GM23338 (cell line): ENCODE results near the gene RNASET2. TPM values are rescaled to one million over a fixed set of nuclear protein-coding genes. Genes with fewer than 3 reads are reported as not detected.

ENCODE experiments used
- ATAC-seq: fragments of 200-7000 bp; cut with Tn5 transposase; 3 replicates; pipeline ENCODE4 v1.9.1; 2020
- DNase-seq: peaks from one replicate; pipeline ENCODE4 v3.0.0-alpha.2; 2015; ENCODE audit warnings: low spot score
- H2AFZ ChIP-seq: fragments of 200-600 bp; sonication (generic); 2 replicates; pipeline ENCODE4 v1.8.0; 2016; ENCODE audit warnings: antibody characterized with exemption, mild to moderate bottlenecking, moderate library complexity
- H3F3A ChIP-seq: fragments of 200-600 bp; sonication (generic); replicated peaks from 2 replicates; pipeline ENCODE4 v1.8.0; 2017; ENCODE audit warnings: antibody characterized with exemption, mixed run types, low read depth
- H3K27ac ChIP-seq: fragments of 200-600 bp; sonication (generic); 2 replicates; pipeline ENCODE4 v1.6.1; 2016; ENCODE audit warnings: low read depth
- H3K27me3 ChIP-seq: fragments of 200-600 bp; sonication (generic); 2 replicates; pipeline ENCODE4 v1.8.0; 2016; ENCODE audit warnings: mild to moderate bottlenecking, mixed run types, moderate library complexity; ENCODE audit not compliant: insufficient read depth
- H3K36me3 ChIP-seq: fragments of 200-600 bp; sonication (generic); 2 replicates; pipeline ENCODE4 v1.8.0; 2016; ENCODE audit warnings: mild to moderate bottlenecking; ENCODE audit not compliant: insufficient read depth
- H3K4me1 ChIP-seq: fragments of 200-600 bp; sonication (generic); 2 replicates; pipeline ENCODE4 v1.8.0; 2016; ENCODE audit warnings: mild to moderate bottlenecking, moderate library complexity; ENCODE audit not compliant: insufficient read depth
- H3K4me2 ChIP-seq: fragments of 200-600 bp; sonication (generic); 2 replicates; pipeline ENCODE4 v1.7.1; 2017; ENCODE audit warnings: mixed run types
- H3K4me3 ChIP-seq: fragments of 200-600 bp; sonication (generic); 2 replicates; pipeline ENCODE4 v1.6.1; 2016; ENCODE audit warnings: mixed run types
- H3K79me2 ChIP-seq: fragments of 200-600 bp; sonication (generic); replicated peaks from 2 replicates; pipeline ENCODE4 v1.8.0; 2017; ENCODE audit warnings: mild to moderate bottlenecking; ENCODE audit not compliant: insufficient read depth
- H3K9me2 ChIP-seq: fragments of 200-600 bp; sonication (generic); 2 replicates; pipeline ENCODE4 v1.8.0; 2017; ENCODE audit not compliant: insufficient read depth
- H4K20me1 ChIP-seq: fragments of 200-600 bp; sonication (generic); replicated peaks from 2 replicates; pipeline ENCODE4 v1.8.0; 2017; ENCODE audit warnings: mild to moderate bottlenecking; ENCODE audit not compliant: insufficient read depth
- H3K27ac Mint-ChIP-seq: 2 replicates; pipeline ENCODE4 v1.8.0; 2020; ENCODE audit warnings: inconsistent platforms, mild to moderate bottlenecking, moderate library complexity, mixed read lengths
- H3K27me3 Mint-ChIP-seq: 3 replicates; pipeline ENCODE4 v1.8.0; 2022; ENCODE audit warnings: low read depth, mild to moderate bottlenecking, moderate library complexity, mixed read lengths, inconsistent platforms; ENCODE audit not compliant: insufficient read depth, poor library complexity
- H3K36me3 Mint-ChIP-seq: 3 replicates; pipeline ENCODE4 v1.8.0; 2021; ENCODE audit warnings: low read depth, mild to moderate bottlenecking, inconsistent platforms, moderate library complexity, mixed read lengths
- H3K4me1 Mint-ChIP-seq: 3 replicates; pipeline ENCODE4 v1.8.0; 2020; ENCODE audit warnings: mild to moderate bottlenecking, inconsistent platforms, mixed read lengths
- H3K4me3 Mint-ChIP-seq: 3 replicates; pipeline ENCODE4 v1.8.0; 2021; ENCODE audit warnings: moderate library complexity, mild to moderate bottlenecking, inconsistent platforms, mixed read lengths
- H3K9me3 Mint-ChIP-seq: 3 replicates; pipeline ENCODE4 v1.8.0; 2020; ENCODE audit warnings: moderate library complexity, mild to moderate bottlenecking, inconsistent platforms, mixed read lengths
- CTCF ChIP-seq, 2 experiments: fragments of 200-600 bp in 1 of 2; sonication (generic) in 1 of 2; conservative IDR thresholded peaks; 2 replicates each; pipeline versions ENCODE4 v1.5.1 to v1.6.1; 2016 to 2017; ENCODE audit warnings: antibody characterized with exemption in 2 of 2, low read depth in 2 of 2, mild to moderate bottlenecking in 2 of 2, moderate library complexity in 1 of 2
- ETS1 ChIP-seq: IDR thresholded peaks from 2 replicates; pipeline ENCODE4 v1.6.1; 2016; ENCODE audit warnings: antibody characterized with exemption
- EZH2 ChIP-seq: fragments of 200-600 bp; sonication (generic); IDR thresholded peaks from one replicate; pipeline ENCODE4 v1.8.0; 2017; ENCODE audit warnings: antibody characterized with exemption, mild to moderate bottlenecking, low read depth; ENCODE audit not compliant: unreplicated experiment
- JUNB ChIP-seq: IDR thresholded peaks from one replicate; pipeline ENCODE4 v1.6.1; 2016; ENCODE audit warnings: antibody characterized with exemption; ENCODE audit not compliant: unreplicated experiment
- NANOG ChIP-seq: IDR thresholded peaks from 2 replicates; pipeline ENCODE4 v1.6.1; 2016; ENCODE audit warnings: antibody characterized with exemption, borderline replicate concordance
- POLR2AphosphoS5 ChIP-seq: IDR thresholded peaks from 2 replicates; pipeline ENCODE4 v1.6.1; 2016; ENCODE audit warnings: antibody characterized with exemption, low read depth
- STAT1 ChIP-seq: IDR thresholded peaks from one replicate; pipeline ENCODE4 v1.6.1; 2016; ENCODE audit warnings: antibody characterized with exemption; ENCODE audit not compliant: unreplicated experiment
- ZNF114 ChIP-seq: fragments of 250-450 bp; sonication (Bioruptor Pico); IDR thresholded peaks from 2 replicates; pipeline ENCODE4 v1.5.0; 2020; ENCODE audit warnings: mild to moderate bottlenecking, moderate library complexity
- ZNF331 ChIP-seq: fragments of 250-450 bp; sonication (Bioruptor Pico); IDR thresholded peaks from 2 replicates; pipeline ENCODE4 v1.5.0; 2020; ENCODE audit warnings: low read depth, mild to moderate bottlenecking, moderate library complexity
- polyA plus RNA-seq: library from polyadenylated mRNA; unstranded; fragments of >200 nt; fragmentation: Nextera tagmentation; extraction: Ambion mirVana; gene quantifications from 2 replicates; pipeline ENCODE4 v1.2.1, GENCODE V29; 2016
- total RNA-seq: library from RNA; depleted of rRNA; stranded (reverse); fragments of >200 nt; shearing (Covaris generic); gene quantifications from 2 replicates; pipeline ENCODE4 v1.2.3, GENCODE V29; 2014
- TF ChIP-seq, protein P1 (sequence below): IDR thresholded peaks from one replicate; pipeline ENCODE4 v1.6.1; 2018; ENCODE audit warnings: antibody characterized with exemption; ENCODE audit not compliant: unreplicated experiment

The RNASET2 gene
- total and polyA plus RNA-seq, 2 experiments from 2014 or later = 40.5 to 62.8 TPM

DNA sequence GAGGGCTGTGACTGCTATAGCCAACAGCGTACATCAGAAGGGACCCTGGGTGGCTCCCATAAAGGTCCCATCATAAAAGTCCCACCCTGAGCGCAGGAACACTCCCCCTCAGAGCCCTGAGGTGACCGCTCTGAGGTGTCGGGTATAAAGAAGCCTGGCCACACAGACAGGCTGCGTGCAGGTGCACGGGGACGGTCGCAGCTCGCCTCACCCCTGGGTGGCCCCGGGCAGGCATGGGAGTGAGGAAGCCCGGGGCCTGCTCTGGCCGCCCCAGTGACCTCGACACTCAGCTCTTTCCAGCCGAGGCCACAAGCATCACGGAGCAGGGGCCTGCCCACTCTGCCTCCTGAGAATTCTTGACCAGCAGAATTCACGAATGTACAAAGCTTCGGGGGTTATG is 14.4 kb upstream of the RNASET2 start (continued):
- TF ChIP-seq, protein P1, sequence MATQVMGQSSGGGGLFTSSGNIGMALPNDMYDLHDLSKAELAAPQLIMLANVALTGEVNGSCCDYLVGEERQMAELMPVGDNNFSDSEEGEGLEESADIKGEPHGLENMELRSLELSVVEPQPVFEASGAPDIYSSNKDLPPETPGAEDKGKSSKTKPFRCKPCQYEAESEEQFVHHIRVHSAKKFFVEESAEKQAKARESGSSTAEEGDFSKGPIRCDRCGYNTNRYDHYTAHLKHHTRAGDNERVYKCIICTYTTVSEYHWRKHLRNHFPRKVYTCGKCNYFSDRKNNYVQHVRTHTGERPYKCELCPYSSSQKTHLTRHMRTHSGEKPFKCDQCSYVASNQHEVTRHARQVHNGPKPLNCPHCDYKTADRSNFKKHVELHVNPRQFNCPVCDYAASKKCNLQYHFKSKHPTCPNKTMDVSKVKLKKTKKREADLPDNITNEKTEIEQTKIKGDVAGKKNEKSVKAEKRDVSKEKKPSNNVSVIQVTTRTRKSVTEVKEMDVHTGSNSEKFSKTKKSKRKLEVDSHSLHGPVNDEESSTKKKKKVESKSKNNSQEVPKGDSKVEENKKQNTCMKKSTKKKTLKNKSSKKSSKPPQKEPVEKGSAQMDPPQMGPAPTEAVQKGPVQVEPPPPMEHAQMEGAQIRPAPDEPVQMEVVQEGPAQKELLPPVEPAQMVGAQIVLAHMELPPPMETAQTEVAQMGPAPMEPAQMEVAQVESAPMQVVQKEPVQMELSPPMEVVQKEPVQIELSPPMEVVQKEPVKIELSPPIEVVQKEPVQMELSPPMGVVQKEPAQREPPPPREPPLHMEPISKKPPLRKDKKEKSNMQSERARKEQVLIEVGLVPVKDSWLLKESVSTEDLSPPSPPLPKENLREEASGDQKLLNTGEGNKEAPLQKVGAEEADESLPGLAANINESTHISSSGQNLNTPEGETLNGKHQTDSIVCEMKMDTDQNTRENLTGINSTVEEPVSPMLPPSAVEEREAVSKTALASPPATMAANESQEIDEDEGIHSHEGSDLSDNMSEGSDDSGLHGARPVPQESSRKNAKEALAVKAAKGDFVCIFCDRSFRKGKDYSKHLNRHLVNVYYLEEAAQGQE = no peak
- TF ChIP-seq ETS1 = no peak
- TF ChIP-seq CTCF (conservative IDR thresholded peaks at IDR 0.05; ENCODE audit: low read depth in 2 of 2) = no peak
- TF ChIP-seq JUNB = no peak
- no peak for TF ChIP-seq STAT1
- TF ChIP-seq EZH2 = no peak
- TF ChIP-seq NANOG = no peak
- TF ChIP-seq POLR2AphosphoS5 = no peak

DNA sequence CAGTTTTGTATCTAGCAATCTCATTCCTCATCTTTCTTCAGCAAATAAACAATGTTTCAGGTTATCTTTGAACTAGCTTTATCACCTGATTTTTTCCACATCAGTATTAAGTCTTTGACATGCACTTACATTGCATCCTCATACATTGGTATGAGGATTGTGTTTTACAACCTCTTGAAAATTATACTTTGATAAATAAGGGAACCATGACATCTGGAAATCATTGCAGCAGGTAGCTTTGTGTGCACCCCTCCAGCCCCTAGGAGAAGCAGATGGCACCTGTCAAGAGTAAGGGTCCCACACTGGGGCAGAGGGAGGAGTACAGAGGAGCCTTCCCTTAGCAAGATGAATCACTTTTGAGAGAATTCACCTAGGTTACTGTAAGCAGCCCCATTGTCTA is 13.7 kb upstream of the RNASET2 start:
- H3K27ac Mint-ChIP-seq = no peak overlapping the region
- Histone ChIP-seq H3K9me2 (no peaks in the 10 kb centered on the region), H3K4me2 (no peak overlapping the region), H3K4me1 (peaks cover 11% of the 10 kb centered on the region), H3K79me2 (no peaks in the 10 kb centered on the region), H3K4me3 (no peak overlapping the region), H4K20me1 (no peaks in the 10 kb centered on the region), H3K36me3 (peaks cover 6% of the 10 kb centered on the region; the same call in 1 of the 2 replicates), H2AFZ (no peak overlapping the region), H3F3A (no peaks in the 10 kb centered on the region), H3K27ac (no peak overlapping the region), H3K27me3 (no peaks in the 10 kb centered on the region)
- peaks cover 11% of the 10 kb centered on the region for H3K27me3 Mint-ChIP-seq
- H3K36me3 Mint-ChIP-seq = peaks cover 77% of the 10 kb centered on the region
- ATAC-seq (no peak), DNase-seq (no peak)
- peaks cover 11% of the 10 kb centered on the region for H3K4me1 Mint-ChIP-seq
- H3K4me3 Mint-ChIP-seq = no peak overlapping the region
- TF ChIP-seq POLR2AphosphoS5 (no peak), NANOG (no peak), STAT1 (no peak), ZNF114 (CRISPR knock-in tag) (no peak), ETS1 (no peak), ZNF331 (CRISPR knock-in tag) (no peak)
- H3K9me3 Mint-ChIP-seq = peaks cover 54% of the 10 kb centered on the region
